ENCODE measurements around the gene ZSCAN32.

GRCh38 chr16:3348547-3349167 is 52.1 kb downstream of the ZSCAN32 start:
- TF ChIP-seq CTCF (IDR thresholded peaks at IDR 0.05; ENCODE audit: low read depth, low read length) (no peak), POLR2A (IDR thresholded peaks at IDR 0.05; ENCODE audit: extremely low read depth, insufficient read length) (no peak), MAX (IDR thresholded peaks at IDR 0.05; ENCODE audit: low read depth, low read length) (no peak)
